ENCODE results near the gene SPSB1. TPM values are rescaled to one million over a fixed set of nuclear protein-coding genes. Genes with fewer than 3 reads are reported as not detected.

The SPSB1 gene
- total and polyA plus RNA-seq, 2 of the 4 experiments (the other 2 are of a cell fraction): 16.7 to 19.8 TPM

GRCh38 chr1:9269078-9269501 is 23.6 kb upstream of the SPSB1 start:
- intact Hi-C loops (cut with micrococcal nuclease): loop anchor here (5.0 kb wide), 1 partner anchor 157 kb away; no protein-coding TSS in a partner anchor
- 91% methylated on average over 7 of the region's 17 CpGs; no CpG with 5 or more reads in 1 of the 2 experiments for WGBS, 2 experiments (ENCODE audit: extremely low coverage in 2 of 2, insufficient read length in 1 of 2)
- Histone ChIP-seq H4K5ac (ENCODE audit: low read depth, low read length) (no peak overlapping the region), H3K4me2 (ENCODE audit: low read depth, low read length) (no peak overlapping the region), H2AK9ac (replicated peaks; ENCODE audit: low read depth, low read length, poor library complexity) (no peak overlapping the region), H3K9me1 (ENCODE audit: insufficient read depth, low read length) (no peaks in the 10 kb centered on the region; the same call in 1 of the 2 replicates), H4K8ac (ENCODE audit: low read depth in 2 of 2, low read length in 2 of 2) (no peak overlapping the region), H3K27me3 (ENCODE audit: control insufficient read depth, insufficient read depth, low read length) (no peaks in the 10 kb centered on the region), H3K4me3 (ENCODE audit: insufficient read depth, low read depth, low read length) (no peak overlapping the region), H3K56ac (ENCODE audit: extremely low read depth, insufficient read depth, low read length) (no peak overlapping the region), H4K91ac (ENCODE audit: insufficient read depth, low read depth, low read length) (no peak overlapping the region), H2AFZ (replicated peaks; ENCODE audit: low read length, poor library complexity) (no peak overlapping the region), H3K23ac (ENCODE audit: low read depth, low read length) (no peak overlapping the region), H3K79me1 (ENCODE audit: low read depth in 1 of 2, low read length in 2 of 2) (peaks cover 0 to 12% of the 10 kb centered on the region in 2 experiments; a peak in 1 of 4 replicates), H2BK5ac (ENCODE audit: low read depth, low read length, poor library complexity, severe bottlenecking) (no peak overlapping the region), H3K27ac (ENCODE audit: insufficient read depth, low read length) (no peak overlapping the region), H4K20me1 (ENCODE audit: insufficient read depth, low read length) (no peaks in the 10 kb centered on the region), H2BK20ac (ENCODE audit: low read depth, low read length) (no peak overlapping the region), H3K36me3 (ENCODE audit: control insufficient read depth, insufficient read depth, low read length) (peaks cover 18% of the 10 kb centered on the region; the same call in 1 of the 2 replicates), H2BK15ac (ENCODE audit: low read depth, low read length) (no peak overlapping the region), H3K4ac (ENCODE audit: low read depth, low read length) (no peak overlapping the region), H3K9me3 (ENCODE audit: control insufficient read depth, insufficient read depth, low read length) (no peaks in the 10 kb centered on the region), H3K18ac (ENCODE audit: low read depth, low read length) (no peak overlapping the region), H3K9ac (ENCODE audit: low read depth, low read length) (no peak overlapping the region), H2AK5ac (ENCODE audit: low read depth, low read length) (no peak overlapping the region), H3K14ac (replicated peaks; ENCODE audit: low read depth, low read length) (no peak overlapping the region), H3K4me1 (ENCODE audit: control insufficient read depth, insufficient read depth, low read length) (peaks cover 6% of the 10 kb centered on the region), H2BK120ac (ENCODE audit: low read depth, low read length) (no peak overlapping the region)
- no peak for DNase-seq
- BruUV-seq (replicated peaks): no TSS peak
- dilution Hi-C loops (cut with HindIII; ENCODE audit: low sequenced_read_pairs, unreplicated experiment): no loop called here
- TF ChIP-seq NFE2L2 (IDR thresholded peaks at IDR 0.05; ENCODE audit: low read depth, low read length) (no peak), MXI1 (IDR thresholded peaks at IDR 0.05; ENCODE audit: borderline replicate concordance, low read depth, low read length) (no peak), POLR2A (IDR thresholded peaks at IDR 0.05; ENCODE audit: low read depth, low read length) (no peak), MAFK (IDR thresholded peaks at IDR 0.05; ENCODE audit: low read depth, low read length) (no peak), SMC3 (IDR thresholded peaks at IDR 0.05; ENCODE audit: low read depth, low read length) (no peak), CEBPB (IDR thresholded peaks at IDR 0.05; ENCODE audit: low read depth, low read length) (no peak), FOS (IDR thresholded peaks at IDR 0.05; ENCODE audit: low read depth, low read length) (no peak), CTCF (conservative IDR thresholded peaks at IDR 0.05; ENCODE audit: low read depth, low read length) (no peak), RAD21 (IDR thresholded peaks at IDR 0.05; ENCODE audit: low read length) (no peak), BHLHE40 (IDR thresholded peaks at IDR 0.05; ENCODE audit: low read depth, low read length) (no peak), MAZ (IDR thresholded peaks at IDR 0.05; ENCODE audit: borderline replicate concordance, low read depth, low read length) (no peak), CHD1 (IDR thresholded peaks at IDR 0.05; ENCODE audit: low read depth, low read length) (no peak)
- in situ Hi-C loops (cut with MboI; ENCODE audit: low sequenced_read_pairs): no loop called here
- no peak for ATAC-seq (ENCODE audit: low read depth)
- CTCF ChIA-PET: interaction anchor here (0.6 to 1.1 kb wide), 3 partner anchors 198 to 551 kb away, joined by 3 to 5 read pairs (median 3); no protein-coding TSS in a partner anchor
- POLR2A ChIA-PET (ENCODE audit: unreplicated experiment): no interaction called here

Measured in IMR-90 (cell line).